Stimulated activated CD4-positive, alpha-beta T cell treated with anti-CD3 and anti-CD28 coated beads, Interleukin-1b, Interleukin-23, amount 100 ng/mL, for 24 hours (primary cell): ENCODE results near the gene SLC25A25.
"Not testable (repeated sequence)": the region's sequence is repeated elsewhere in the genome, so short reads cannot be mapped to it uniquely, and the experiment has no call there.

Experiments used
- DNase-seq, 4 experiments: peaks; one replicate each; pipeline ENCODE4 v3.0.0-alpha.2; 2020; ENCODE audit warnings: low read depth in 4 of 4, low spot score in 1 of 4

The SLC25A25 gene

DNA sequence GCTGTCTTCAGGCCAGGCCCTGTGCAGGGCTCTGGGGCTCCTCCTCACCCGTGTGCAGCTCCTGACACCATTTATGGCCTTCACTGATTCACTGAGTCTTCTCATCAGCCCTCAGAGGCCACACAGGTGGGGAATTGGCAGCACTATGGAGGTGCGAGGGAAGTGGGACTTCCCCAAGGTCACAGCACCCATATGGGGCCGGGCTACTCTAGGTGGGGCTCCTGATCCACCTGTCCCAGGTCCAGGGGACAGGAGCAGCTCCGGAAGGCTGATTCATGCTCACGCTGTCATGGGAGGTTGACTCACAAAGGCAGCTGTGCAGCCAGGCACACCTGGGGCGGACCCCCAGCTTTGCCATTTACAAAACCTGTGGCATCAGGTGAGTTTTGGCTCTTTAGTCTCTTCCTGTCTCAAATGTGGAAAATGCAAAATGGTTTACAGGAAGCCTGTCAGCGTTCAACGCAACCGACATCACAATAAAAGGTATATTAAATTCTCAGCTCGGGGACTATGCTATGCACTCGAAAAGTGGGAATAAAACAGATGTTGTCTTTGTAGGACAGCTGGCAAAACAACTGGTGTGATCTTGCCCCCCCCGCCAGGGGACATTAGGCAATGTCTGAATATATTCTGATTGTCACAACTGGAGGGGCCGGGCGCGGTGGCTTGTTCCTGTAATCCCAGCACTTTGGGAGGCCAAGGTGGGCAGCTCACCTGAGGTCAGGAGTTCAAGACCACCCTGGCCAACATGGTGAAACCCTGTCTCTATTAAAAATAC is 15.9 kb upstream of the SLC25A25 start:
- no peak for DNase-seq

DNA sequence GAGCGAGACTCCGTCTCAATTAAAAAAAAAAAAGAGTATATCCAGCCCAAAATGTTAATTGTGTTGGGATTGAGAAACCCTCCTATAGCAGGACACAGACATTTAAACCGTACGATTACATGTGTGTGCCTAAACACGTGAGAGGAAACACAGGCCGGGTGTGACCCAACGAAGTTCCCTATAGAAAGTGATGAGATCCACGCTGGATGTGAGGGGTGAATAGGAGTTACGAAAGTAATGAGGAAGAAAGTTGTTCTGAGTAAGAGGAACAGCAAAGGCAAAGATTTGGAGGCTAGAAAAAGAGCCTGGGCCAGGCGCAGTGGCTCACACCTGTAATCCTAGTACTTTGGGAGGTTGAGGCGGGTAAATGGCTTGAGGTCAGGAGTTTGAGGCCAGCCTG is 14.5 kb upstream of the SLC25A25 start:
- DNase-seq: no peak

DNA sequence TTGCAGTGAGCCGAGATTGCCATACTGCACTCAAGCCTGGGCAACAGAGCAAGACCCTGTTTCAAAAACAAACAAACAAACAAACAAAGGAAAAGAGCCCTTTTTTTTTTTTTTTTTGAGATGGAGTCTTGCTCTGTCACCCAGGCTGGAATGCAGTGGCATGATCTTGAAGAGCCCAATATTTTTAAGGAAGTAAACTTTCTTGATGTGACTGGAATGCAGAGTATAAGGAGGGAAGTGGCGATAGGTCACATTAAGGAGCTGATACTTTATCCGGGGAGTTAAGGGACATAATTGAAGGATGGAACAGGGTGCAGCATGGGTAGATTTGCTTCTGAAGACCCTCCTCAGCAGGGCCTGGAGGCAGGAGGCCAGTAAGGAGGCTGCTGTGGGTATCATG is 13.9 kb upstream of the SLC25A25 start:
- DNase-seq: no peak

DNA sequence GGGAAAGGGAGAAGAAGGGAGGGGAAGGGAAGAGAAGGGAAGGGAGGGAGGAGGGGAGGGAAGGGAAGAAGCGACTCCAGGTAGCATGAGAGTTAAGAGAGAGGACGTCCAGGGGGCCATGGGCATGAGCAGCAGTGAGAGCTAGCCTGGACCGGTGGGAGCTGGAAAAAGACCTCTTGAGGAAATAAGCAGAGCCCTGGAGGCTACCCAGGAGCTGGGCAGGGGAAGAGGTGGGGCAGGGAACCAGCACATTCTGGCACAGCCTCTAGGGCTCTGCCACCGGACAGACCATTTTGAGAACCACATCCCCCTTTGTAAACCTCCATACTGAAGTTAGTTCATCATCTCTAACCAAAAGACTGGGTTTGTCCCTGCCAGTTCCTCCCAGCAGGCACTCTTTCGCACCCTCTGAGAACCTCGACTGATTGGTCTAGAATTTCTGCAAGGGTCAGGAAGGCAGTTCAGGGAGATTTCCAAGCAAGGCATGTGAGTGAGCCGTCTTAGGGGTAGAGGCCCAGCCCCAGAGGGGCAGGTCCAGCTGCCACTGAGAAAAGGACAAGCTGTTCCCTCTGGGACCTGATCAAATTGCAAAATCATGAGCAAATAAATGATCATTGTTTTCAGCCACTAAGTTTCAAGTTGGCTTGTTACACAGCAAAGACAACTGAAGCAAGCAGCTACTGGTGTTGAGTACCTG is 12.5 kb upstream of the SLC25A25 start:
- no peak for DNase-seq

DNA sequence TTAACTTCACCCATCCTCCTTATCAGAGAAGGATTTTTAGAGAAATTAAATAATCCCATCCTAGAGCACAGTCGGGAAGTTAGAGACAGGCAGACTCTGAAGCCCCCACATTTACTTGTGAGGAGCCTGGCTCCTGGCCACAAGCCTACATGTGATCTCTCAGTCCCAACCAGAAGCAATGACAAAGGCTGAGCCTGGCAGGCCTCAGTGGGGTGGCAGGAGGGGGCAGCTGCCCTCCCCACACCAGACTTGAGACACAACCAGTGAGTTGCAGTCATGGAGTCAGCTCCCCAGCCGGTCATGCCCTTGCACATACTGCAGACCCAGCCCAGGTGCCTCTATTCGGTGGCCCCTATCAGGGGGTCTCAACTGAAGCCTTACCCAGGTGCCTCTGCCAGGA is 11.9 kb upstream of the SLC25A25 start:
- no peak for DNase-seq

DNA sequence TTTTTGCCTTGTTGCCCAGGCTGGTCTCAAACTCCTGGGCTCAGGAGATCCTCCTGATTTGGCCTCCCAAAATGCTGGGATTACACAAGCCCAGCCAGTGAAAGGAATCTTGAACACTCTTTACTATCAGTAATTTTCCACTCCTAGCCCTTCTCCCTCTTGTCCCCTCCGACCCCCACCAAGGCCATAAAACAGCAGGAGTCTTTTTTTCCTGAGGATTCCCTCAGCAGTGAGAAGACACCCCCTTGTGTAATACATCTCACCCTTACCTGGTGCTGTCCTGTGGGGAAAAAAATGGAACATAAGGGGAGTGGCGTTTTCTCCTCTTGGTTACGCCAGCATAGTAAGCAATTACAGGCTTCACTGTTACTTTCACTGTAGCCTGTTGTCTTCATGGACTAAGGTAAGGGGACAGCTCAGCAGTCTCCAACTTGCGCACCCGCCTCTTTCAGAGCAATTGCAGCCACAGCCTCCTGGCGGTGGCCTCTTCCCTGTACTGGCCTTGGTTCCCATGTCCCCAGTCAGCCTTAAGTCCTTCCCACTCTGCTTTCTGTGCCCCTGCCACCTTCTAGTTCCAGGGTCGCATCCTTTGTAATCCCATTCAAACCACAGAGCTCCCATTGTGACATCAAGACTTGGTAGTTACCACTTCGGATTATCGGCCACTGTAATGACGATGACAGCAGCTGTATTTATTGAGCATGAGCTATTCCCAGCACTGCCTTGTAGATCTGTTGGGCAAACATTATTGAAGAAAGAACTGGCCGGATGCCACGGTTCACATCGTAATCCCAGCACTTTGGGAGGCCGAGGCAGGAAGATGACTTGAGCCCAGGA is 10.9 kb upstream of the SLC25A25 start:
- DNase-seq: no peak

DNA sequence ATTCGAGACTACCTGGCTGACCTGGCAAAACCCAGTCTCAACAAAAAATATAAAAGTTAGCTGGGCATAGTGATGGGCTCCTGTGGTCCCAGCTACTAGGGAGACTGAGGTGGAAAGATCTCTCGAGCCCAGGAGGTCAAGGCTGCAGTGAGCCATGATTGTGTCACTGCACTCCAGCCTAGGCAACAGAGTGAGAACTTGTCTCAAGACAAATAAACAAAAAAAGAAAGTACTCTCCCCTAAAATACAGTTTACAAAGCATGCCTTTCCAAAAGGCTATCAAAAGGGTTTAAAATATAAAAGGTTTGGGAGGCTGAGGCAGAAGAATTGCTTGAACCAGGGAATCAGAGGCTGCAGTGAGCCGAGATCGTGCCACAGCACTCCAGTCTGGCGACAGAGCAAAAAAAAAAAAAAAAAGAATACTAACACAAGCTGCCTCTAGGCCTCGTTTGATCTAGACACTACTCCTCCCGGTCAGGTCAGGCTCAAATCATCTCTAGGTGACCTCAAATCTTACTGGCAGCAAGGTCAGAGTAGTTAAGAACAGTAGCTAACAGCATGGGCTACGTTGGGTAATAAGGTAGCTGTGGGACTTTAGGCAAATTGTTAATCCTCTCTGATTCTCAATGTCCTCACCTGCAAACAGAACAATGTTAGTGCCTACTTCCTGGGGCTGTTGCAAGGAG is 10.2 kb upstream of the SLC25A25 start:
- DNase-seq: no peak

DNA sequence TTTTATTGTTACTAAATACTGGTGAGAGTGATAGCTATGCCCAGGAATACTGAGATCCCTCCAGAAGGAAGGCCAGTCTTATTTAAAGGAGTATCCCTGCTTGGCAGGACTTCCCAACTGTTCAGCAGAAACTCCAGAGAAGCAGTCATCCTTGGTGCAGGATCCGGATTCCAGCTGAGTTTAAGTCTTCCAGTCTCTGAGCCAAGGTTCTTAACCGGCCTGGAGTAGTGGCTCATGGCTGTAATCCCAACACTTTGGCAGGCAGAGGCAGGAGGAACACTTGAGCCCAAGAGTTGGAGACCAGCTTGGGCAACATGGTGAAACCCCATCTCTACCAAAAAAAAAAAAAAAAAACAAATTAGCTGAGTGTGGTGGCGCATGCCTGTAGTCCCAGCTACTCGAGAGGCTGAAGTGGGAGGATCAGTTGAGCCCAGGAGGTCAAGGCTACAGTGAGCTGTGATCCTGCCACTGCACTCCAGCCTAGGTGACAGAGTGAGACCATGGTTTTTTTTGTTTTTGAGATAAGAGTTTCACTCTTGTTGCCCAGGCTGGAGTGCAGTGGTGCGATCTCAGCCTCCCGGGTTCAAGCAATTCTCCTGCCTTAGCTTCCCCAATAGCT is 8.6 kb upstream of the SLC25A25 start:
- no peak for DNase-seq

DNA sequence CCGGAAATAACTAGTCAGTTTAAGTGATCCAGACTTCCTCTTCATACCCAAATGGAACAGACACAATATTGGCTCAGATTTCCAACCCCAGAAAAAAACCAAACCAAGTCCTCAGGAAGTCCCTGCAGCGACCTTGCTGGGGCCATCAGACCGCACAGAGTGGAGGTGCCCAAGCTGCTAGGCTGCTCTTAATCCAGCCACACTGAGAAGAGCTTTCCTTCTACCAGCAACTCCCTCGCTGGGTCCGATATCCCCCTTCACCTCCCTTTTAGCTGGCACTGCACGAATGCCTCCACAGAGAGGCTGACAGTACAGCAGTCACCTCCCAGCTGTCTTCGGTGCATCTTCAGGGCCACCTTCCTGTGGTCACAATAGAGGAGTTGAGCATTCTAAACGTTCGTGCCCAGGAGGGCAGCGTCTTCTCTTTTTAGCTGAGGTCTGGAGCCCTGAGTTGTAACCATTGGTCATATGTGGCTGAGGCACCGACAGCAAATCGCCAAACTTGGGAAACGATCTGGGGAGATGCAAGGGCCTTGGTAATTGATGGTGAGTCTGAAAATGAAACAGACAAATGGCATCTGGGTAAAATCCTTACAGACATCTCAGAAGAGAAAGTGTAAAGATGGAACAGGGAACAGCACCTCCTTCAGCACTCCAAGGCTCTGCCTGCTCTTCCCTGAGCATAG is 6.6 kb upstream of the SLC25A25 start:
- no peak for DNase-seq

DNA sequence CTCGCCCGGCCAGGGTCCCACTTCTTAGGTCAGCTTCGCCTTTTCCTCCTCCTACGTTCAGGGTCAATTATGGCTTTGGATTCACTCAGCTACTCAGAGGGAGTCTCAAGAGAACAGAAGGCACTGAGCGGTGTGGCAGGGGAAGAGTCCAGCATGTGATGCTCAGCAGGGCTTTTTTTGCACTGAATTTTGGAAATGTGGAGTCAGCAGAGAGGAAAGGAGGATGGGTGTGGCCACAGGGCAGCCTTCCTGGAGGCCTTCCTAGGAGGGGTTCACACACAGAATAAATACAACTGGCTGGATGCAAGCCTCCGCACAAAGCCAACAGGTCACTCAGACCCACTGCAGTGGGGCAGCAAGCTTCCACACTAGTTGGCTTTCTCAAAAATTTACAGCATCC is 5.8 kb upstream of the SLC25A25 start:
- DNase-seq: no peak

DNA sequence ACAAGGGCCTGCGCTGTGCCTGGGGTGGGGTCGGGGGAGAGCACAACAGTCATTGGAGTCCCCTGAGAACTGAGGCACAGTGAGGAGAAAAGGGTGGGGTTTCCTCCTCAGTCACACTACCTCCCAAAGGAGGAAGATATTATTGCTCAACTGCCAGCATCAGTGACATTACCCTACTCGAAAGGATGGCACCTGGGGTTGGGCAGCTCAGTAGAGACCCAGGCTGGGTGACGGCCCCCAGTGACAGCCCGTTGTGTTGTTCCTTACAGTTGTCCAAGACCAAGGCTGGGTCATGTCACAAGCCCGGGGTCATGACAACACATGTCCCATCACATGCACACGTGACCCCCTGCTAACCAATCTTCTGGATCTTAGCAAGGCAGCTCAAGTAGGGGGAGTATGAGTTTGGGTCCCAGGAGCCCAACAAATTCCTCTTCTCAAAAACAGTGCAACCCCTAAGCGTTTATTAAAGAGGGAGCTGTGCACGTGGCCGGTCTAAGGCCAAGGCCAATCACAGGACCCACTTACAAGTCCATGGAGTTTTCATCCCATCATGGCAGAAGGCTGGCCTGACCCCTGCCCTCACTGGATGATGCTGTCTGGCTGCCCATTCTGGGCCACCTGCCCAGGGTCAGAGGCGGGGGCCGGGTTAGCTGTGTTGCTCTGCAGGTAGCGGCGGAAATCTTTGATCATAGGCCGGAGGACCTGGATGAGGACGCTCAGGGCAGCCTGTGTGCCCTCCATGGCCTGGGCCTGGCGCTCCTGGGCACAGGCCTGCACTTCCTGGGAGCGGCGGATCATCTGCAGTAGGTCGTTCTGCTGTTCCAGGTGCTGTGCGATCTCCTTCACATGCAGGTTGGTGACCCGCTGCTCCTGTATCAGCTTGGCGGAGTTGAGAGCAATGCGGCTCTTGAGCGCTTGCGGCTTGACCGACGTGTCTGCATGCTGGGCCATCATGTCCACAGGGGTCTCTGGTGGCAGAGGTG is 4.9 kb upstream of the SLC25A25 start:
- no peak for DNase-seq

DNA sequence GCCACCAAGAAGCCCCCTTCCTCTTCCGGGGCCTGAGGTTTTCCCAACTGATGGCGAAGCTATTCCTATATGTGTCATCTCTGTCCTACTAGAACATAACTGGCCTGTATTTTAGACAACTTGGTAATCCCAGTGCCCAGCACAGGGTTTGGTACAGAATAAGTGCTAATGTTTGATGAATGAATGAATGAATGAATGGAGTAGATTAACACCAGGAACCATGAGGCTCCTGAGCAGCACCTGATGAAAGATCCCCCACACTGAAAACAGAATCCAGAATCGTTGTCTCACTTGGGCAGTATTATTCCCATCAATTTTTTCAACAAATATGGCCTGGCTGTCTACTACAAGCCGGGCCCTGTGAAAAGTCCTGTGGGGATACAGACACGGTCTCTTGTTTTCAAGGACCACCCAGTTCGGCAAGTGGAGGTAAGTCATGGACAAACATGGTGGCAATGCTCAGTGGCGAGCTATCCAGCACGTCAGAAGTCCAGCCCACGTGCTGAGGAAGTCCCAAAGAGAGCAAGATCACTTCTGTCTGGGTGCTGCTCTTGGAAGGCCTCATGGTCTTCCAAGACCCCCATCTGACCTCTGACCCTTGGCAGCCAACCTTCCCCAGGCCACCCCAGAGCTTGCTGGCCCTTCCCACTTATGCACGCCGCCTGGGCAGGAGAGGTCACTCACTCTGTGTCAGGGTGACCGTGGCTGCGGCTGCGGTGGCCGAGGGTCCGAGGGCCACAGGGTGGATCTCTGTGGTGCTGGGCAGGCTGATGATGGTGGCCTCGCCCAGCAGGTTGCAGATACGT is 1.9 kb upstream of the SLC25A25 start:
- DNase-seq: no peak

DNA sequence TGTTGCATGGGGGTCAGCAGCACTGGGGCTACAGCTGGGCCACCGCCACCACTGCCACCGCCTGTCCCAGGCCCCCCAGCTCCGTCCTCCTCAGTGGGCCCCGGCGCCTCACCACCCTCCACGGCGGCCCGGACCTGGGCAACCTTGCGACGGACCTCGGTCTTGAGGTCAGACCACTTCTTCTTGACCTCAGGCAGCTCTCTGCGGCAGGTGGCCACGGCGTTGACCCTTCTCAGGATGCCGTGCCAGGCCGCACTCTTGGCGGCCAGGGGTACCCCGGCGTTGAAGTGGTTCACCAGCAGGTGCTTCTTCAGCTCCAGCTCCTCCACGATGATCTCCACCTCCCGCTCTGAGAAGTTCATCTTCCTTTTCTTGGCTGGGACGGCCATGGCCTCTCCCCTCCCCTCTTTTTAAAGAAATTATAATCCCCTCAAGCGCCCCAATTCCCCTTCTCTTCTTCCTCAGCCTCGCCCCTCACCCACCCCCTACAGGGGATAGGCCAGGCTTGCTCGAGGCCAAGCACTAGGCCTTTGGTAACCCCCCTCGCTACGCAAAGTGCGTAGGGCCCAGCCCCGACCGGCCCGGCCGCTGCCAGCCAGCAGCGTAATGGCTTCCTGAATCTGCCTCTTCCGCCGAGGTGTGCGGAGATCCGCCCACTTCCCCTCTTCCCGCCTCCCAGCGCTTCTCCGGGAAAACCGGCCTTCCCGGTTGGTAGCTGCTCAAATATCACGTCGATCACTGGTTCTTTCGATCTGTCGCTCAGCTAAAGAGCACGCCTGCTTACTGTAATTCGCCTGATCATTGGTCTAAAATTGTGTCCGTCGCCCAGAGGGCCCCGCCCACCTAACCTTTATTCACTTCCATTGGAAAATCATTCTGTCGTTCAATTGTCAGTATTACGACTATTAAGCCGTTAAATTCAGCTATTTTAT is 1.1 kb upstream of the SLC25A25 start, which contains the start of gene NAIF1:
Gene NAIF1, minus strand, starts transcription at position 608 of the 932 bp plus-strand sequence. Its CDS starts 219 bp downstream, at position 389.
- DNase-seq: peak; percentile 78 to 92 (median 89)

DNA sequence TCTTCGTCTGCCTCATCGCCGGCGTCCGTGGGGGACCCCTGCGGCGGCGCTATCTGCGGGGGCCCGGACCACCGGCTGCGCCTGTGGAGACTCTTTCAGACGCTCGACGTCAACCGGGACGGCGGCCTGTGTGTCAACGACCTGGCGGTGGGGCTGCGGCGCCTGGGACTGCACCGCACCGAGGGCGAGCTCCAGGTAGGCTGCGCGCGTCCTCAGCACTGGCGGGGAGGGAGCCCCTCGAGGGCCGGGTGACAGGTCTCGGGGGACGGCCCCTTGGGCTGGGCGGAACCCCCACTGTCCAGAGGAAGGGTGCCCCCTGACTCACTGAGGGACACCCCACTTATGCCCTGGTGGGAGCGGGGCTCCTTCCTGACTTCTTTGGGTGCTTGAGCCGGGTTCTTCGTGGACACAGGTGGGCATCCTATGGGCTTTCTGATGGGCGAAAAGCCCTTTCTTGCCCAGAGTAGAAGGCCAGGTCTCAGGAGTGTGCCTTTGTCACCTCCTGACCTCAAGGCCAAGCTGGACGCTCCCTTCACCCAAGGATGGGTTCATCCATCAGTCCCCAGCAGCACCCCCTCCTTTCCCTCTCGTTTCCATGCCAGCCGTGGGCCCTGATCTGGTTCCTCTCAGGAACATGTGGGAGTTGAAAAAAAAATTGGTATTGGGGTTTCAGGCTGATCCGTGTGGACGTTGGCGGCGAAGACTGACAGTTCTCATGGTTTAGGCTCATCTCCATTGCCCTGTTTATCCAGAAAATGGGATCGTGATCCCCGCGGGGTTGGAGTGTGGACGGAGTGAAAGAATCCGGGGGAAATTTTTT is 564 bp downstream of the SLC25A25 start:
- DNase-seq: peak in 2 of 4 experiments; percentile 8 to 29

DNA sequence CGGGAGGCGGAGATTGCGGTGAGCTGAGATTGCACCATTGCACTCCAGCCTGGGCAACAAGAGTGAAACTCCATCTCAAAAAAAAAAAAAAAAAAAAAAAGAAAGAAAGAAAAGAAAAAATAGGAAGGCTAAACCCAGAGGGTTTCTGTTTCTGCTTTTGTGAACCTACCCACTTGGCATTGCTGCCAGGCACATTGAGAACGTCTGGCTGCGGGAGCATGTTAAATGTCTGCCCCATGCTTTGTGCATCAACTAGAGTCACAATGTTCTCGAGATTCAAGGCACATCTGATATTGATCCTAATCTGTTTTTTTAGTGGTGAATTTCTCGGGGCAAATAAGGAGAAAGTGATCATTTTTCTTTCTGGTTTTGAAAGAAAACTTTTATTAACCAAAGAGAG is 2.8 kb downstream of the SLC25A25 start:
- no peak for DNase-seq

DNA sequence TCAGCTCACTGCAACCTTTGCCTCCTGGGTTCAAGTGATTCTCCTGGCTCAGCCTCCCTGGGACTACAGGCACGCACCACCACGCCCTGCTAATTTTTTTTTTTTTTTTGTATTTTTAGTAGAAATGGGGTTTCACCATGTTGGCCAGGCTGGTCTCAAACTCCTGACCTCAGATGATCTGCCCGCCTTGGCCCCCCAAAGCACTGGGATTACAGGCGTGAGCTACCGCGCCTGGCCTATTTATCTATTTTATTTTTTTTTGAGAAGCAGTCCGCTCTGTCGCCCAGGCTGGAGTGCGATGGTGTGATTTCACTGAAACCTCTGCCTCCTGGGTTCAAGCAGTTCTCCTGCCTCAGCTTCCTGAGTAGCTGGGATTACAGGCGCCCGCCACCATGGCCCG is 3.4 kb downstream of the SLC25A25 start:
- not testable (repeated sequence) for DNase-seq
